CD8-positive, alpha-beta memory T cell (primary cell): ENCODE measurements around the gene TDRKH. TPM values are rescaled to one million over a fixed set of nuclear protein-coding genes. Genes with fewer than 3 reads are reported as not detected.

Source experiments
- CTCF ChIA-PET: fragments of 350-600 bp; sonication (Branson Sonifier 250); formaldehyde crosslinking; loops from one replicate; lab custom pipeline; 2021; ENCODE audit warnings: antibody characterized with exemption; lab: Charles Lee
- POLR2A ChIA-PET: fragments of 350-600 bp; sonication (Branson Sonifier 250); formaldehyde crosslinking; loops from one replicate; lab custom pipeline; 2021; ENCODE audit warnings: antibody characterized with exemption; lab: Charles Lee
- DNase-seq, 5 donors: peaks; one replicate each; pipeline versions ENCODE4 v3.0.0 to v3.0.0-alpha.2; 2020 to 2022; ENCODE audit warnings: mixed read lengths in 1 of 5
- H3K27ac ChIP-seq: one replicate; pipeline ENCODE4 v1.7.0; 2013; ENCODE audit warnings: low read depth, mild to moderate bottlenecking, low read length, moderate library complexity
- H3K27me3 ChIP-seq: 2 replicates; pipeline ENCODE4 v1.7.0; 2013; ENCODE audit warnings: low read length, mild to moderate bottlenecking; ENCODE audit not compliant: insufficient read depth, poor library complexity, severe bottlenecking
- H3K36me3 ChIP-seq: 2 replicates; pipeline ENCODE4 v1.7.0; 2013; ENCODE audit warnings: mild to moderate bottlenecking, low read length, moderate library complexity; ENCODE audit not compliant: insufficient read depth
- H3K4me1 ChIP-seq: 2 replicates; pipeline ENCODE4 v1.7.0; 2013; ENCODE audit warnings: mild to moderate bottlenecking, low read length, moderate library complexity; ENCODE audit not compliant: insufficient read depth
- H3K4me3 ChIP-seq: 2 replicates; pipeline ENCODE4 v1.7.0; 2013; ENCODE audit warnings: mild to moderate bottlenecking, low read length
- H3K9me3 ChIP-seq: 2 replicates; pipeline ENCODE4 v1.7.0; 2013; ENCODE audit warnings: mild to moderate bottlenecking, low read length
- H3K27ac Mint-ChIP-seq, 8 donors: one replicate each; pipeline ENCODE4 v1.8.0; 2020 to 2021; ENCODE audit warnings: mixed read lengths in 8 of 8, mild to moderate bottlenecking in 6 of 8, inconsistent platforms in 3 of 8, moderate library complexity in 3 of 8
- H3K27me3 Mint-ChIP-seq, 2 donors: one replicate each; pipeline ENCODE4 v1.8.0; 2020 to 2021; ENCODE audit warnings: mixed read lengths in 2 of 2, mild to moderate bottlenecking in 1 of 2, moderate library complexity in 1 of 2
- H3K36me3 Mint-ChIP-seq, 3 donors: one replicate each; pipeline ENCODE4 v1.8.0; 2020 to 2021; ENCODE audit warnings: mixed read lengths in 3 of 3, inconsistent platforms in 1 of 3, mild to moderate bottlenecking in 1 of 3
- H3K4me1 Mint-ChIP-seq, 3 donors: one replicate each; pipeline ENCODE4 v1.8.0; 2020 to 2021; ENCODE audit warnings: mixed read lengths in 3 of 3, inconsistent platforms in 1 of 3, mild to moderate bottlenecking in 1 of 3
- H3K4me3 Mint-ChIP-seq, 7 donors: one replicate each; pipeline ENCODE4 v1.8.0; 2020 to 2021; ENCODE audit warnings: mixed read lengths in 7 of 7, mild to moderate bottlenecking in 6 of 7, moderate library complexity in 4 of 7, inconsistent platforms in 2 of 7
- H3K9me3 Mint-ChIP-seq, 5 donors: one replicate each; pipeline ENCODE4 v1.8.0; 2020 to 2022; ENCODE audit warnings: mixed read lengths in 5 of 5, mild to moderate bottlenecking in 3 of 5, moderate library complexity in 2 of 5, inconsistent platforms in 1 of 5
- polyA plus RNA-seq: library from polyadenylated mRNA; unstranded; fragments of 300-500 nt; fragmentation: Illumina TruSeq; gene quantifications from one replicate; pipeline ENCODE4 v1.2.3, GENCODE V29; 2021
- total RNA-seq, 2 experiments: library from RNA; stranded (reverse); gene quantifications; one replicate each; pipeline ENCODE4 v1.2.3, GENCODE V29; 2021

The TDRKH gene
- total and polyA plus RNA-seq, 3 experiments from 2014 or later: 16.4 to 20.5 (median 17.4) TPM

DNA sequence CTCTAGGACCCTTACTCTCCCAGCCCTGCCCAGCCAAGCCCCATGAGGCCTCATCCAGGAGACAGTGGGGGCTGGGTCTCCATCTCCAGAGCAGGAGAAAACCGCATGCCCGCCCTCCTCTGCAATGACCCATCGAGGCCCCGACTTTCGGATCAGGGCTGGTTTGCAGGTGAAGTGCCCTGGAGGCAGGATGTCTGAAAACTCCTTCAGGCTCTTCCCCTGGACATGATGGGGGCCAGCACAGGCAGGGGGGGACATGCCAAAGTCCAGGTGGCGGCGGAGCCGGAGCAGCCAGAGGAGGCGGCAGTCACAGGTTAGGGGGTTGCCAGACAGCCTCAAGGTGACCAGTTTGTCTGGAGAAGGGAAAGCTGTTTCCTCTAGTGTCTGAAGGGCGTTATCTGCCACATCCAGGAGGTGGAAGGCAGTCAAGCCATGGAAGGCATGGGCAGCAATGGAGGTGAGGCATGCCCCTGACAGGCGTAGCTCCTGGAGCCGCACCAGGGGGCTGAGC lies 11.1 kb upstream of the TDRKH start:
- Mint-ChIP-seq H3K4me1 (peaks cover 12 to 17% (median 12%) of the 10 kb centered on the region in 3 donors), H3K9me3 (no peaks in the 10 kb centered on the region), H3K27ac (peak overlapping the region in 1 of 8 donors; percentile 73), H3K27me3 (peaks cover 4 to 12% of the 10 kb centered on the region in 2 donors), H3K36me3 (peaks cover 0 to 5% (median 5%) of the 10 kb centered on the region in 3 donors), H3K4me3 (no peak overlapping the region)
- Histone ChIP-seq H3K9me3 (no peaks in the 10 kb centered on the region), H3K27ac (no peak overlapping the region), H3K27me3 (no peaks in the 10 kb centered on the region), H3K4me1 (no peaks in the 10 kb centered on the region), H3K36me3 (no peaks in the 10 kb centered on the region), H3K4me3 (no peak overlapping the region)
- ChIA-PET POLR2A (interaction anchor here (0.5 kb wide), 1 partner anchor 422 kb away, joined by 4 read pairs; no protein-coding TSS in a partner anchor), CTCF (interaction anchor here (1.1 to 1.3 kb wide), 2 partner anchors 16 to 21 kb away, joined by 3 read pairs; no protein-coding TSS in a partner anchor)
- DNase-seq: no peak

DNA sequence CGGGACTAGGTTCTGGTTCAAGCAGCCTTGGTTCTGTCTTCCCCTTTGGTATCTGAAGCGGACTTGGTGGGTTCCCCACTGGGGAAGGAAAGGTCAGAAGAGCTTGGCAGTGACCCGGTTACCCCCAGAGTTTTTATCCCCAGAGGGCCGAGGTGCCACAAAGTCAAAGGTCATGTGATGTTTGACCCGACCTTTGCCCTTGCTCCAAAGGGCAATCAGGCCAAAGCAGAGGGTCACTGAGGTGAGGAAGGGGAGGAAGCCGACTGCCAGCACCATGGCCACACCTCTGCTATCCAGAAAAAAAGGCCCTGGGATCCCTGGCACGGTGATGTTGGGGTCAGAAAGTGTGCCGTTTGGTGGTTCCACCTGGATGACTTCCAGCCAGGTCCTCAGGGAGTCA lies 10.5 kb upstream of the TDRKH start:
- Histone ChIP-seq H3K27ac (no peak overlapping the region), H3K36me3 (no peaks in the 10 kb centered on the region)
- peaks cover 4 to 12% of the 10 kb centered on the region in 2 donors for H3K27me3 Mint-ChIP-seq

DNA sequence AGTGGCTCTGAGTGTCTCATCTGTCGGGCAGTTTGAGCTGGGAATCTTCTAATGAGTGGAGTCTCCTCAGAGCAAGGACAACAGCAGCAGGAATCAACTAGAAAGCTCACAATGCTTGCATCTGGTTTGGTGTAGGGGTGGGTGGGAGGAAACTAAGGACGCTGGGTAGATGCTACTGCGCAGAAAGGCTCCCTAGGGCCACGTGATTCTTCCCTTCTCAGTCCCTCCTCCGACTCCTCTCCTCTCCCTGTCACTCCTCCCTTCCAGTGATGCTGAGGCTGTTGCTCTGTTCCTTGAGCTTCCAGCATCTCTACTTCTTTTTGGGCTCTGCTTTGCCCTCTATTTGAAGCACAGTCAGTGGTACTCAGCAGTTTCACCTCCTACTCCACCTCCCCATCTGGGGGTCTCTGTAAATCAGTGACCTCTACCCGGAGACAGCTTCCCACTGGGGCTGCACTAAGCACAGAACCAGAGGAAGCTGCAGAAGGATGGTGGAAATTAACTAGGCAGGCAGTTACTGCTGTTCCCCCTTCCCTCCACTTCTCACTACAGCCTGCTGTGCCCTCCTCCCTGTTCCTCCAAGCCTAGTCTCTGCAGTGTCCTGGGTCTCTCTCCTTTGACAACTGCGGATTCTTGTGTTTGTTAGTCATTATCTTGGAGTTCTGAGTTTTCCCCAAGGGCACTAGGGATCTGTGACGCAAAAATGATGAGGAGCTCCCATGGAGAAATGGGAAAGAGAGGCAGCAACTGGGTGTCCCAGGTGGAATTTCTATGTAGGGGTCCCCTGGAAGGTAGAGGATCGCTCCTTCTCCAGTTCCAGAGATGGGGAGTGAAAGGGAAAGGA lies 9.1 kb upstream of the TDRKH start:
- H3K4me1 Mint-ChIP-seq: peaks cover 12 to 17% (median 13%) of the 10 kb centered on the region in 3 donors
- Histone ChIP-seq H3K4me1 (no peaks in the 10 kb centered on the region), H3K4me3 (no peak overlapping the region), H3K9me3 (no peaks in the 10 kb centered on the region), H3K27me3 (no peaks in the 10 kb centered on the region), H3K36me3 (no peaks in the 10 kb centered on the region), H3K27ac (no peak overlapping the region)
- CTCF ChIA-PET: no interaction called here
- peaks cover 4 to 12% of the 10 kb centered on the region in 2 donors for H3K27me3 Mint-ChIP-seq
- H3K4me3 Mint-ChIP-seq: peak overlapping the region in 2 of 7 donors; percentile 52 to 65
- no peaks in the 10 kb centered on the region for H3K9me3 Mint-ChIP-seq
- no peak for DNase-seq
- POLR2A ChIA-PET: no interaction called here
- H3K36me3 Mint-ChIP-seq: peaks cover 0 to 6% (median 5%) of the 10 kb centered on the region in 3 donors
- peak overlapping the region in 3 of 8 donors; percentile 44 to 84 (median 76) for H3K27ac Mint-ChIP-seq

More for the DNA sequence above, 10.5 kb upstream of the TDRKH start:
- Histone ChIP-seq H3K27me3 (no peaks in the 10 kb centered on the region), H3K4me1 (no peaks in the 10 kb centered on the region), H3K9me3 (no peaks in the 10 kb centered on the region), H3K4me3 (no peak overlapping the region)
- H3K4me1 Mint-ChIP-seq: peaks cover 12 to 17% (median 12%) of the 10 kb centered on the region in 3 donors
- peak overlapping the region in 4 of 7 donors; percentile 0 to 63 (median 42) for H3K4me3 Mint-ChIP-seq
- POLR2A ChIA-PET: no interaction called here
- DNase-seq: no peak
- H3K9me3 Mint-ChIP-seq: no peaks in the 10 kb centered on the region
- peaks cover 0 to 5% (median 5%) of the 10 kb centered on the region in 3 donors for H3K36me3 Mint-ChIP-seq
- CTCF ChIA-PET: interaction anchor here (1.3 kb wide), 1 partner anchor 20 kb away, joined by 3 read pairs; no protein-coding TSS in a partner anchor
- peak overlapping the region in 7 of 8 donors; percentile 67 to 94 (median 84) for H3K27ac Mint-ChIP-seq

DNA sequence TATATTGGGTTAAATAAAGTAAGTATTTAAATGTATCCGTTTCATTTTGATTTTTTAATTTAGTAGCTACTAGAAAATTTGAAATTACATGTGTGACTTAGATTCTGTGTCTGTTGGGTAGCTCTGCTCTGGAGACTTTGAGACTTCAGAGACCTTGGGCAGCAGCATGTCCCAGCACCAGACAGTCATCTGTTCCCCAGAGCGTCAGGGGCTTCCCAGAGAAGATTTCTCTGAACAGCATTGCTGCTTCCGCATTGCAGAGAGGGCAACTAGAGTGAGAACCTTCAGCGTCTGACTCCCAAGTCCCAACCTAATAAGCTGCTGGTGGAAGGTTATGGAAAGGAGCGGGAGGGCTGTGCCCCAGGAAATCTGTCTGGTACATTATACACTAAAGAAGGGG lies 8.3 kb upstream of the TDRKH start:
- Mint-ChIP-seq H3K27me3 (peaks cover 4 to 12% of the 10 kb centered on the region in 2 donors), H3K4me3 (no peak overlapping the region), H3K36me3 (peaks cover 0 to 8% (median 8%) of the 10 kb centered on the region in 3 donors), H3K27ac (peak overlapping the region in 2 of 8 donors; percentile 47 to 84), H3K9me3 (no peaks in the 10 kb centered on the region), H3K4me1 (peaks cover 12 to 17% (median 16%) of the 10 kb centered on the region in 3 donors)
- Histone ChIP-seq H3K27me3 (no peaks in the 10 kb centered on the region), H3K36me3 (no peaks in the 10 kb centered on the region), H3K4me3 (no peak overlapping the region), H3K9me3 (no peaks in the 10 kb centered on the region), H3K27ac (no peak overlapping the region), H3K4me1 (no peaks in the 10 kb centered on the region)
- ChIA-PET CTCF (interaction anchor here (0.6 kb wide), 1 partner anchor 9 kb away, joined by 3 read pairs; no protein-coding TSS in a partner anchor), POLR2A (interaction anchor here (0.5 kb wide), 1 partner anchor 380 kb away, joined by 3 read pairs; no protein-coding TSS in a partner anchor)
- DNase-seq: no peak

DNA sequence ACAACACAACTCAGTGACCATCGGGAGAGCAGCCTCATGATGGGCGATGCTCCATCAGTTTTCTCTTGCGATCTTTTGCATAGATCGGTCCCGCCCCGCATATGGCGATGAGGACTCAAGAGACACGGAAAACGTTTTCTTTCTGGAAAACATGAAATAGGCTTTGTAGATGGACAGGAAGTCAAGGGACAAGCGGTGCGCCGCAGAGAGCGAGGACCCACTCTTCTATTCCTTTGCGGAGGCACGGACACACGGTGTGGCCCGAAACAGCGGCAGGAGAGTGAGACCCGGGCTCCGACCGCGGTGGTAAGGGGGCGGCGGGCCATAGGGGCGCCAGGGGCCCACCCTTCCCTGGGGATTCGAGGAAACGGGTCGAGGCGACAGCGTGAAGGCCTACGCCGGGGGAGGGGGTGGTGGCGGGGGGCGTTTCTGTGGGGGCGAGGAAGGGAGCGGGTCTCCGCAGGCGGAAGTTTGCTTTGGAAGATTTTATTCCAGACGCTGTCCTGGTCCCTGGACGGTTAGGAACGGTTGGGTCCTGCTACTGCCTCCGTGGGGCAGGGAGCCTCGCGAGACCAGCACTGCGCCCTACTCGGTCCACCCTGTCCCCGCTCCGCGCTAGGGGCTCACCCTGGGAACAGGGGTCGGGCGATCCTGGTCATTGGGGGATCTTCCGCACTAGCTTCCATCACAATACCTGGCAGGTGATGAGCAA lies 796 bp upstream of the TDRKH start:
- H3K27me3 ChIP-seq: no peaks in the 10 kb centered on the region
- ChIA-PET CTCF (interaction anchor here (1.0 to 1.2 kb wide), 2 partner anchors 26 to 45 kb away, joined by 3 read pairs; no protein-coding TSS in a partner anchor), POLR2A (interaction anchor here (1.0 to 3.1 kb wide), 2 partner anchors 28 to 47 kb away, joined by 3 to 14 read pairs; partner anchors contain the start of gene MRPL9)
- peak overlapping the region; percentile 71 to 96 (median 86) for H3K27ac Mint-ChIP-seq
- no peaks in the 10 kb centered on the region for H3K36me3 ChIP-seq
- H3K36me3 Mint-ChIP-seq: peaks cover 0 to 15% (median 4%) of the 10 kb centered on the region in 3 donors
- peaks cover 0 to 3% of the 10 kb centered on the region in 2 donors for H3K27me3 Mint-ChIP-seq
- H3K9me3 Mint-ChIP-seq: no peaks in the 10 kb centered on the region
- H3K27ac ChIP-seq: peak overlapping the region; percentile 66
- peak overlapping the region; percentile 88 to 99 (median 95) for H3K4me3 Mint-ChIP-seq
- DNase-seq: peak in 1 of 5 donors; percentile 6
- peaks cover 16% of the 10 kb centered on the region for H3K4me1 ChIP-seq
- H3K4me1 Mint-ChIP-seq: peaks cover 34 to 46% (median 34%) of the 10 kb centered on the region in 3 donors
- H3K9me3 ChIP-seq: no peaks in the 10 kb centered on the region
- H3K4me3 ChIP-seq: peak overlapping the region; percentile 99

DNA sequence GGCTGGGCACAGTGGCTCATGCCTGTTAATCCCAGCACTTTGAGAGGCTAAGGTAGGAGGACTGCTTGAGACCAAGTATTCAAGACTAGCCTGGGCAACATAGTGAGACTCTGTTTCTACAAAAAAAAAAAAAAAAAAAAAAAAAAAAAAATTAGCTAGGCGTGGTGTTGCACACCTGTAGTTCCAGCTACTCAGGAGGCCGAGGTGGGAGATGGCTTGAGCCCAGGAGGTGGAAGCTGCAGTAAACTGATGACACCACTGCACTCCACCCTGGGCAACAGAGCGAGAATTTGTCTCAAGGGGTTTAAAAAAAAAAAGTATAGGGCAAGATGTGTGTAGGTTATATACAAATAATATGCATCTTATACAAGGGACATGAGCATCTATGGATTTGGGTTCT lies 2.6 kb downstream of the TDRKH start:
- ChIA-PET CTCF (interaction anchor here (0.9 kb wide), 1 partner anchor 191 kb away, joined by 3 read pairs; no protein-coding TSS in a partner anchor), POLR2A (interaction anchor here (0.6 kb wide), 1 partner anchor 221 kb away, joined by 4 read pairs; no protein-coding TSS in a partner anchor)
- H3K27ac ChIP-seq: no peak overlapping the region
- peaks cover 0 to 12% (median 1%) of the 10 kb centered on the region in 3 donors for H3K36me3 Mint-ChIP-seq
- peaks cover 0 to 3% of the 10 kb centered on the region in 2 donors for H3K27me3 Mint-ChIP-seq
- no peak overlapping the region for H3K4me3 ChIP-seq
- no peaks in the 10 kb centered on the region for H3K9me3 Mint-ChIP-seq
- H3K27me3 ChIP-seq: no peaks in the 10 kb centered on the region
- peak overlapping the region in 1 of 8 donors; percentile 2 for H3K27ac Mint-ChIP-seq
- H3K4me3 Mint-ChIP-seq: peak overlapping the region in 1 of 7 donors; percentile 36
- H3K4me1 ChIP-seq: peaks cover 16% of the 10 kb centered on the region
- H3K36me3 ChIP-seq: no peaks in the 10 kb centered on the region
- H3K4me1 Mint-ChIP-seq: peaks cover 34 to 38% (median 34%) of the 10 kb centered on the region in 3 donors
- no peaks in the 10 kb centered on the region for H3K9me3 ChIP-seq
- no peak for DNase-seq

DNA sequence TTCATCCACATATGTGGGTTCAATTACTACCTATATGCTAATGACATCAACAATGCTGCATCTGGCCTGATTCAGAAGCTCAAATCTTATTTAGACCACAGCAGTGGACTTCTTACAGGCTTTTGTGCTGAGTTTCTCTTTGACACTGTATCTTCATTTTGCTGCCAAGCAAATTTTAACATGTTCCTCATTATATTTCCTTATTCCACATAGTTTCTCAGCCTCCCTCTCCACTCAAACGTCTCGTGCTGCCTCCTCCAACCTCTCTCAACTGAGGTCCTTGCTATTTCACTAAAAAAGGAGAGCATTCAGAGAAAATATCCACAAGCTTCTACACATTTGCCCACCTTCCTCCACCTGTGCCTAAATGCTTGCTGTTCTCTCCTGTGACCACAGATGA lies 6.5 kb downstream of the TDRKH start:
- Mint-ChIP-seq H3K27ac (no peak overlapping the region), H3K9me3 (no peaks in the 10 kb centered on the region), H3K4me3 (no peak overlapping the region), H3K36me3 (peaks cover 4 to 33% (median 13%) of the 10 kb centered on the region in 3 donors), H3K27me3 (no peaks in the 10 kb centered on the region), H3K4me1 (peaks cover 2 to 8% (median 3%) of the 10 kb centered on the region in 3 donors)
- ChIA-PET CTCF (no interaction called here), POLR2A (no interaction called here)
- no peak overlapping the region for H3K27ac ChIP-seq
- no peaks in the 10 kb centered on the region for H3K4me1 ChIP-seq
- peaks cover under 1% of the 10 kb centered on the region for H3K36me3 ChIP-seq
- no peaks in the 10 kb centered on the region for H3K9me3 ChIP-seq
- no peaks in the 10 kb centered on the region for H3K27me3 ChIP-seq
- no peak overlapping the region for H3K4me3 ChIP-seq
- no peak for DNase-seq
